HG02973 (cell line): ENCODE measurements around the gene BAZ2A.
A peak's percentile ranks its signal among the peaks of the same experiment; 100 is the strongest.

ENCODE experiments used
- ATAC-seq: cut with Tn5 transposase; IDR thresholded peaks from one replicate; pipeline ENCODE4 v1.9.1; 2021; ENCODE audit warnings: moderate library complexity; ENCODE audit not compliant: unreplicated experiment

Gene BAZ2A

GRCh38 chr12:56635806-56636674 lies 5.9 kb upstream of the BAZ2A start:
- ATAC-seq: peak; percentile 37

- ATAC-seq: peak; percentile 27
These were observed 5.0 kb upstream of the BAZ2A start for GRCh38 chr12:56634837-56635791.

GRCh38 chr12:56634242-56634836 lies 4.2 kb upstream of the BAZ2A start:
- no peak for ATAC-seq

- no peak for ATAC-seq
These were observed 3.5 kb upstream of the BAZ2A start for GRCh38 chr12:56633468-56634241.

GRCh38 chr12:56632701-56633467 lies 2.8 kb upstream of the BAZ2A start:
- ATAC-seq: no peak

GRCh38 chr12:56631790-56632700 lies 1.9 kb upstream of the BAZ2A start:
- no peak for ATAC-seq

- ATAC-seq: peak; percentile 0
These were observed 507 bp downstream of the BAZ2A start for GRCh38 chr12:56629459-56630179.

- no peak for ATAC-seq
These were observed 1.3 kb downstream of the BAZ2A start for GRCh38 chr12:56628671-56629458.

GRCh38 chr12:56626701-56627100 lies 3.4 kb downstream of the BAZ2A start:
- ATAC-seq: no peak

GRCh38 chr12:56622535-56622934 lies 7.6 kb downstream of the BAZ2A start:
- no peak for ATAC-seq

- ATAC-seq: no peak
These were observed 13.2 kb downstream of the BAZ2A start for GRCh38 chr12:56616925-56617324.

- no peak for ATAC-seq
These were observed 13.9 kb downstream of the BAZ2A start for GRCh38 chr12:56616244-56616643.

- no peak for ATAC-seq
These were observed 15.5 kb downstream of the BAZ2A start for GRCh38 chr12:56614627-56615026.

GRCh38 chr12:56604355-56604754 lies 25.8 kb downstream of the BAZ2A start:
- ATAC-seq: no peak

GRCh38 chr12:56602239-56602638 lies 27.9 kb downstream of the BAZ2A start:
- no peak for ATAC-seq

GRCh38 chr12:56601503-56601902 lies 28.6 kb downstream of the BAZ2A start:
- no peak for ATAC-seq

- ATAC-seq: no peak
These were observed 29.4 kb downstream of the BAZ2A start for GRCh38 chr12:56600753-56601152.
